ENCODE results near the gene ATP6V0A1. TPM values are rescaled to one million over a fixed set of nuclear protein-coding genes. Genes with fewer than 3 reads are reported as not detected.

The ATP6V0A1 gene
- total RNA-seq, 4 donors from 2014 or later = 35.9 to 62.7 (median 47.5) TPM

DNA sequence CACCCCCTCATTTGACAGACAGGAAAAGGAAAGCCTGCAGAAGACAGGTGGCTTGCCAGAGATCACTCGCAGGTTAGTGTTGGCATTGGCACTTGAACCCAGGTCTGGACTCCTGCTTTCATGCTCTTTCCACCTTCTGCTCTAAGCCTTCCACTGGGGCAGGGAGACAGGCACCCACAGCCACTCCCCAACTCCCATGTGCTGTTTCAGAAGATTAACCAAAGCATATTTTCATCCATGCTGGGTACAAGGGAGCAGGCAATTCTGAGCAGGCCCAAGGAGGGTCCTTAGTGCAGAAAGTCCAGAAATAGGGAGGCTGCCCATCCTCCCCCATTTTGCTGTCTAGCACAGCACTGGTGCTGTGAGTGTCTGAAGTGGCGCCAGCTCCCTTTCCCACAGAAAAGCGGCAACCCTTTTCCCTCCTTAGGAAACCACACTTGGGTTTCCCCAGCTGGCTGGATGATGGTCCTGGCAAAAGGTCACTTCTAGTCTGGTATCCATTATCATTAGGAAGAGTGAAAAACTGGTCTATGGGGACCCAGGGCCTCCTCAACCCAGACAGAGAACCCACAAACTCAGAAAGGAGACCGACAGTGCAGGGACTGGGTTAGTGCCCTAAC is 33.6 kb upstream of the ATP6V0A1 start:
- H3K4me1 ChIP-seq = peaks cover 13 to 82% (median 28%) of the 10 kb centered on the region in 3 donors

DNA sequence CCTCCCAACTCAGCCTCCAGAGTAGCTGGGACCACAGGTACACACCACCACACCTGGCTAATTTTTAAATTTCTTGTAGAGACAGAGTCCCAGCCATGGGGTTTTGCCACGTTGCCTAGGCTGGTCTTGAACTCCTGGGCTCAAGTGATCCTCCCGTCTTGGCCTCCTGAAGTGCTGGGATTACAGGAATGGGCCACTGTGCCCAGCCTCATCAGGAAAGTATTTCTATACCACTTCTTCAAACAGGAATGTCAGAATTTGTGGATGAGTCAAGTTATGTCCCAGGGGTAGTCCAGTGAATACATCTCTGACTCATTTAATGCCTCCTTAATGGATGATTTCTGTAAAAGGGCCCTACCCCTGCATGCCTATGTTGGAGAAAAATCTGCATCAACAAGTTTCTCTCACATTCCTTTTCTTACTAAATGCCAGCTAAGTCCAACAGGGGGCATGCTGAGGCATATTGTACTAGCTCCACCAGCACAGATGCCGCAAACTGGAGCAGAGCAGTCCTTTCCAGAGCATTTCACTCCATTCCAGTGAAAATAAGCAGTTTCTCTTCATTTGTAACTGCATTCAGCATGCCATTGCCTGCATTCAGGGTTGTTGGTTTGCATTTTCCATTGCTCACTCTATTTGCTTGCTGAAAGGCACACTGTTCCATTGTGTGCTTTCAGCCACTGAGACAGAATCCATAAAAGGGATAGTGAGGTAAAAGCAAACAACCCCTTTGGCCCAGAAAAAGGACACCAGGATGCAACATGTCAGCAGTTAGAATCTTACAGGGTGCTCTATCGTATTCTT is 30.3 kb upstream of the ATP6V0A1 start:
- Histone ChIP-seq H3K4me3 (no peak overlapping the region), H3K36me3 (no peaks in the 10 kb centered on the region), H3K27me3 (peaks cover 0 to 4% (median 0%) of the 10 kb centered on the region in 4 donors), H3K4me1 (peaks cover 18 to 77% (median 28%) of the 10 kb centered on the region in 3 donors), H3K9me3 (no peaks in the 10 kb centered on the region), H3K27ac (peak overlapping the region; percentile 62 to 85 (median 80))
- 18% methylated on average over 4 of the region's 4 CpGs for WGBS, 2 donors
- intact Hi-C loops (cut with DNase I) = loop anchor here (10.0 kb wide), 1 partner anchor 86 kb away; no protein-coding TSS in a partner anchor
- no peak for TF ChIP-seq POLR2A (IDR thresholded peaks at IDR 0.05)
- TF ChIP-seq, protein P1, sequence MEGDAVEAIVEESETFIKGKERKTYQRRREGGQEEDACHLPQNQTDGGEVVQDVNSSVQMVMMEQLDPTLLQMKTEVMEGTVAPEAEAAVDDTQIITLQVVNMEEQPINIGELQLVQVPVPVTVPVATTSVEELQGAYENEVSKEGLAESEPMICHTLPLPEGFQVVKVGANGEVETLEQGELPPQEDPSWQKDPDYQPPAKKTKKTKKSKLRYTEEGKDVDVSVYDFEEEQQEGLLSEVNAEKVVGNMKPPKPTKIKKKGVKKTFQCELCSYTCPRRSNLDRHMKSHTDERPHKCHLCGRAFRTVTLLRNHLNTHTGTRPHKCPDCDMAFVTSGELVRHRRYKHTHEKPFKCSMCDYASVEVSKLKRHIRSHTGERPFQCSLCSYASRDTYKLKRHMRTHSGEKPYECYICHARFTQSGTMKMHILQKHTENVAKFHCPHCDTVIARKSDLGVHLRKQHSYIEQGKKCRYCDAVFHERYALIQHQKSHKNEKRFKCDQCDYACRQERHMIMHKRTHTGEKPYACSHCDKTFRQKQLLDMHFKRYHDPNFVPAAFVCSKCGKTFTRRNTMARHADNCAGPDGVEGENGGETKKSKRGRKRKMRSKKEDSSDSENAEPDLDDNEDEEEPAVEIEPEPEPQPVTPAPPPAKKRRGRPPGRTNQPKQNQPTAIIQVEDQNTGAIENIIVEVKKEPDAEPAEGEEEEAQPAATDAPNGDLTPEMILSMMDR (IDR thresholded peaks at IDR 0.05) = peak in 5 of 6 experiments; percentile 51 to 87 (median 83)
- DNase-seq = no peak

More for the DNA sequence above, 33.6 kb upstream of the ATP6V0A1 start:
- Histone ChIP-seq H3K9me3 (no peaks in the 10 kb centered on the region), H3K36me3 (no peaks in the 10 kb centered on the region), H3K27ac (peak overlapping the region in 3 of 4 donors; percentile 30 to 97 (median 39)), H3K27me3 (peaks cover 0 to 18% (median 0%) of the 10 kb centered on the region in 4 donors), H3K4me3 (no peak overlapping the region)
- WGBS, 2 donors = 56 to 57% methylated on average over 3 to 4 of the region's 4 CpGs
- intact Hi-C loops (cut with DNase I) = loop anchor here (10.0 kb wide), 1 partner anchor 90 kb away; no protein-coding TSS in a partner anchor
- DNase-seq = no peak
- no peak for TF ChIP-seq POLR2A (IDR thresholded peaks at IDR 0.05)
- TF ChIP-seq, protein P1 (IDR thresholded peaks at IDR 0.05) = no peak

DNA sequence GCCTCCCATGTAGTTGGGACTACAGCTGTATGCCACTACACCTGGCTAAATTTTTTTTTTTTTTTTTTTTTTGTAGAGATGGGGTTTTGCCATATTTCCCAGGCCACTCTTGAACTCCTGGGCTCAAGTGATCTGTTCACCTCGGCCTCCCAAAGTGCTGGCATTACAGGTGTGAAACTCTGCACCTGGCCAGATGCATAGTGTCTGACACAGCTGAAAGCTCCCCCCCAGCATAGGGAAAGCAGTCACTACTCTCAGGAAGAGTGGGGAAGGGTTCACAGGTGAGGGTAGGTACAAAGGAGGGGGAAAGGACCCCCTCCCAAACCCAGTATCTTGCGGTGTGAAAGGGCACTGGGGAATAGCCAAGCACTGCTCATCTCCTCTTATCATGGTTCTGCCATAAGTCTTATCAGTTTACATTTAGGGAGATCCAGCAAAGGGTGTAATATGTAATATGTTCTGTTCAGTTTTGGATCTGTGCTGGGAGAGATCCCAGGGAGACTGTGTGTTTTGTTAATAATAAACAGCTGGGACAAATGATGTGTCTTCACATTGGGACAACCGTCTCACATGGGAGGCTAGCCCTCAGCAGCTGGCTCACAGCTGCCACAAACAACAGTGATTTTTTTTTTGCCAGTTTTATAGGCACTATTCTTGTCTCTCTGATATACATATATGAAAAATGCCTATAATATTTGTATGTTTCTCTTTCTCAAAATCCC is 28.8 kb upstream of the ATP6V0A1 start:
- Histone ChIP-seq H3K27me3 (no peaks in the 10 kb centered on the region), H3K36me3 (no peaks in the 10 kb centered on the region), H3K4me3 (no peak overlapping the region), H3K9me3 (no peaks in the 10 kb centered on the region), H3K4me1 (peaks cover 12 to 62% (median 16%) of the 10 kb centered on the region in 3 donors), H3K27ac (peak overlapping the region in 3 of 4 donors; percentile 49 to 83 (median 77))
- 59 to 80% methylated on average over 2 to 3 of the region's 3 CpGs for WGBS, 2 donors
- no peak for TF ChIP-seq POLR2A (IDR thresholded peaks at IDR 0.05)
- TF ChIP-seq, protein P1 (IDR thresholded peaks at IDR 0.05) = no peak
- intact Hi-C loops (cut with DNase I) = loop anchor here (10.0 kb wide), 1 partner anchor 85 kb away; no protein-coding TSS in a partner anchor
- no peak for DNase-seq

DNA sequence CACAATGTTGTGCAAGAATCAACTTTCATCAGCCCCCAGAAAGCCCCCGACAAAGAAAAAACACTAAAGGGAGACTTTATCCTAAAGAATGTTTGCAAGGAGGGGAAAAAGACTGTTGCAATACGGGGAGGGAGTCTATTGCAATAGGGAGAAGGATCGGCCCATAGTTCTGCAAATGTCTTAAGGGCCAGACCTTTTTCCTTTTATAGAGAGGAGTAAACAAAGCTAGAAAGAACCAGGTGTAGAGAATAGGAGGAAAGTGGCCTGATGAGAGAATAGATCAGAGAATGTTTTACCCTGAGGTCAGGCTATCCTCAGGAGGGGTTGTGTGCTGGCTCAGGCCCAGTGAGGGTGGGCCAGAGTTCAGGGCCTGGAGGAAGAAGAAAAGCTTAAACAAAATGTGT is 26.9 kb upstream of the ATP6V0A1 start:
- WGBS, 2 donors = 35 to 39% methylated on average over 3 of the region's 3 CpGs
- peak overlapping the region in 2 of 4 donors; percentile 40 to 83 for H3K27ac ChIP-seq

More for the DNA sequence above, 26.9 kb upstream of the ATP6V0A1 start:
- TF ChIP-seq, protein P1 (IDR thresholded peaks at IDR 0.05) = no peak
- Histone ChIP-seq H3K27me3 (no peaks in the 10 kb centered on the region), H3K4me3 (no peak overlapping the region), H3K36me3 (no peaks in the 10 kb centered on the region), H3K9me3 (no peaks in the 10 kb centered on the region), H3K4me1 (peaks cover 12 to 67% (median 12%) of the 10 kb centered on the region in 3 donors)
- no peak for DNase-seq
- intact Hi-C loops (cut with DNase I) = no loop called here
